Natural killer cell treated with Interleukin-12 subunit alpha and Interleukin-12 subunit beta and Interleukin-15 and Interleukin-18, amount 100 ng/mL, for 72 hours (primary cell): ENCODE results near the gene DNASE2. TPM values are rescaled to one million over a fixed set of nuclear protein-coding genes. Genes with fewer than 3 reads are reported as not detected.
A peak's percentile ranks its signal among the peaks of the same experiment; 100 is the strongest.
"Not testable (repeated sequence)": the region's sequence is repeated elsewhere in the genome, so short reads cannot be mapped to it uniquely, and the experiment has no call there.

Source experiments
- ATAC-seq, 2 donors: fragments of 150-1000 bp; cut with Tn5 transposase in 1 of 2; sonication (Bioruptor Pico), chemical (Tn5 transposase) in 1 of 2; 2 replicates each; pipeline ENCODE4 v1.10.0; 2021
- DNase-seq: peaks from one replicate; pipeline ENCODE4 v3.0.0; 2022; ENCODE audit warnings: low spot score
- H3K27ac Mint-ChIP-seq, 2 donors: 1 replicate in 1 of 2; 2 replicates in 1 of 2; pipeline ENCODE4 v1.8.0; 2022; ENCODE audit warnings: mixed read lengths in 2 of 2, mild to moderate bottlenecking in 1 of 2, moderate library complexity in 1 of 2
- H3K27me3 Mint-ChIP-seq, 2 donors: 1 replicate in 1 of 2; 2 replicates in 1 of 2; pipeline ENCODE4 v1.8.0; 2022; ENCODE audit warnings: mixed read lengths in 2 of 2
- H3K36me3 Mint-ChIP-seq: one replicate; pipeline ENCODE4 v1.8.0; 2022; ENCODE audit warnings: mixed read lengths
- H3K4me1 Mint-ChIP-seq, 2 donors: 1 replicate in 1 of 2; 2 replicates in 1 of 2; pipeline ENCODE4 v1.8.0; 2022; ENCODE audit warnings: low read depth in 2 of 2, mixed read lengths in 2 of 2, mild to moderate bottlenecking in 1 of 2
- H3K4me3 Mint-ChIP-seq: one replicate; pipeline ENCODE4 v1.8.0; 2022; ENCODE audit warnings: mixed read lengths
- H3K9me3 Mint-ChIP-seq: 2 replicates; pipeline ENCODE4 v1.8.0; 2022; ENCODE audit warnings: mixed read lengths
- total RNA-seq, 2 donors: library from RNA; stranded (reverse); gene quantifications; one replicate each; pipeline ENCODE4 v1.2.3, GENCODE V29; 2022

Gene DNASE2, protein sequence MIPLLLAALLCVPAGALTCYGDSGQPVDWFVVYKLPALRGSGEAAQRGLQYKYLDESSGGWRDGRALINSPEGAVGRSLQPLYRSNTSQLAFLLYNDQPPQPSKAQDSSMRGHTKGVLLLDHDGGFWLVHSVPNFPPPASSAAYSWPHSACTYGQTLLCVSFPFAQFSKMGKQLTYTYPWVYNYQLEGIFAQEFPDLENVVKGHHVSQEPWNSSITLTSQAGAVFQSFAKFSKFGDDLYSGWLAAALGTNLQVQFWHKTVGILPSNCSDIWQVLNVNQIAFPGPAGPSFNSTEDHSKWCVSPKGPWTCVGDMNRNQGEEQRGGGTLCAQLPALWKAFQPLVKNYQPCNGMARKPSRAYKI
- 10 to 100 TPM; 30.3 to 32.7 TPM for total RNA-seq

- no peaks in the 10 kb centered on the region for H3K27me3 Mint-ChIP-seq
- no peaks in the 10 kb centered on the region for H3K36me3 Mint-ChIP-seq
- H3K27ac Mint-ChIP-seq, result peak within 1 kb of the TSS; percentile 63 to 78
- H3K4me1 Mint-ChIP-seq, result peaks cover 12 to 15% of the 10 kb centered on the region in 2 donors
- DNase-seq, result peak; percentile 90
- ATAC-seq, result peak; percentile 89 to 93
- no peaks in the 10 kb centered on the region for H3K9me3 Mint-ChIP-seq
- peak within 1 kb of the TSS; percentile 83 for H3K4me3 Mint-ChIP-seq
These were observed at the start of gene DNASE2 for GRCh38 chr19:12881172-12881808. DNASE2 (minus strand) TSS chr19:12881449; CDS start chr19:12881375, 74 bp downstream.

- Mint-ChIP-seq H3K27me3 (no peaks in the 10 kb centered on the region), H3K4me3 (no peak overlapping the region), H3K27ac (no peak overlapping the region), H3K4me1 (peaks cover 22 to 28% of the 10 kb centered on the region in 2 donors), H3K9me3 (no peaks in the 10 kb centered on the region), H3K36me3 (peaks cover 21% of the 10 kb centered on the region)
- ATAC-seq, result no peak
- no peak for DNase-seq
These were observed 48.9 kb upstream of the DNASE2 start for GRCh38 chr19:12930002-12930645.

- Mint-ChIP-seq H3K4me1 (peaks cover 5 to 6% of the 10 kb centered on the region in 2 donors), H3K9me3 (no peaks in the 10 kb centered on the region), H3K27ac (no peak overlapping the region), H3K27me3 (no peaks in the 10 kb centered on the region), H3K4me3 (no peak overlapping the region), H3K36me3 (peaks cover 20% of the 10 kb centered on the region)
- no peak for DNase-seq
- no peak for ATAC-seq
These were observed 43.5 kb upstream of the DNASE2 start for GRCh38 chr19:12924621-12925310.

- H3K36me3 Mint-ChIP-seq, result peaks cover 14% of the 10 kb centered on the region
- peaks cover 10 to 16% of the 10 kb centered on the region in 2 donors for H3K4me1 Mint-ChIP-seq
- H3K27ac Mint-ChIP-seq, result no peak overlapping the region
- no peak for ATAC-seq
- H3K27me3 Mint-ChIP-seq, result no peaks in the 10 kb centered on the region
- H3K4me3 Mint-ChIP-seq, result no peak overlapping the region
- DNase-seq, result no peak
- no peaks in the 10 kb centered on the region for H3K9me3 Mint-ChIP-seq
These were observed 41.7 kb upstream of the DNASE2 start for GRCh38 chr19:12922959-12923358.

DNA sequence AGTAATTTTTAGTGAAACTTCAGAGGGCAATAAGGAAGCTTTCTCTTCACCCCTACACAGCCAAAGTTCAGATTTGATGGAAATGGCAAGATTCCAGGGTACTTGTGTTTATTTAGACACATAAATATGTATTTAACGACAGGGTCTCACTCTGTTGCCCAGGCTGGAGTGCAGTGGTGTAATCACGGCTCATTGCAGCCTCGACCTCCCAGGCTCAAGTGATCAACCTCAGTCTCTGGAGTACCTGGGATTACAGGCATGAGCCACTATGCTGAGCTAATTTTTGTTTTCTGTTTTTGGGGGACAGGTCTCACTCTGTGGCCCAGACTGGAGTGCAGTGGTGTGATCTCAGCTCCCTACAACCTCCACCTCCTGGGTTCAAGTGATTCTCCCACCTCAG lies 39.8 kb upstream of the DNASE2 start:
- H3K4me3 Mint-ChIP-seq, result no peak overlapping the region
- DNase-seq (no peak), ATAC-seq (no peak)
- H3K4me1 Mint-ChIP-seq, result peaks cover 14 to 21% of the 10 kb centered on the region in 2 donors
- no peaks in the 10 kb centered on the region for H3K27me3 Mint-ChIP-seq
- peaks cover 8% of the 10 kb centered on the region for H3K36me3 Mint-ChIP-seq
- peak overlapping the region; percentile 26 to 91 for H3K27ac Mint-ChIP-seq
- no peaks in the 10 kb centered on the region for H3K9me3 Mint-ChIP-seq

DNA sequence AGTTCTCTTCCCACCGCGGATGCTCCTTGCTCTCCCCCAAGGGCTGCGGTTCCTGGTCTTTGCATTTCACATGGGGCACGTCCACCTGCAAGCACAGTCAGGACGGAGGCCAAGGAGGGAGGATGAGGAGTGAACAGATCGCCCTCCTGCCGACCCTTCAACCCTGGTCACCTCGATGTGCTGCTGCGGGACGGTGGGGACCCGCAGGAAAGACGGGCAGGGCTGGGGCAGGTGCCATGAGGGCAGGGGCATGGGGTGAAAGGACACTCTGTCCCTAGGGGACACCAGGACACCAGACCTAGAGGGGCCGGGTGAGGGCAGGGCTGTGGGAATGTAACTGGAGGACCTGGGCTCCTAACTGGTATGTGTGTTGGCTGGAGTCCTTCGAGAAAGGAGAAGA lies 37.0 kb upstream of the DNASE2 start:
- Mint-ChIP-seq H3K27me3 (no peaks in the 10 kb centered on the region), H3K4me3 (peak overlapping the region; percentile 76), H3K36me3 (peaks cover 6% of the 10 kb centered on the region), H3K27ac (peak overlapping the region; percentile 85 to 91), H3K4me1 (peaks cover 30 to 34% of the 10 kb centered on the region in 2 donors), H3K9me3 (no peaks in the 10 kb centered on the region)
- DNase-seq (no peak), ATAC-seq (no peak)

DNA sequence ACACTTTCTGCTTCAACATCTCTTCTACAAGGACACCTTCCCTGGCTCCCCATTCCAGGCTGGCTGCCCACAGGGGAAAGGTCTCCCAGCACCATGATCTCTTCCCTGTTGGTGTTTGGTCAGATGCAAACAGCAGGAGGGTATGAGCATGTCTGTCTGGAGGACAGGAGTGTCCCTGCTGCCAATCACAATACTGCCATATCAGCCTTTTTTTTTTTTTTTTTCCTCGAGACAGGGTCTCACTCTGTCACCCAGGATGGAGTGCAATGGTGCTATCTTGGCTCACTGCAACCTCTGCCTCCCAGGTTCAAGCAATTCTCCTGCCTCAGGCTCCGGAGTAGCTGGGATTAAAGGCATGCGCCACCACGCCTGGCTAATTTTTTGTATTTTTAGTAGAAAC lies 34.6 kb upstream of the DNASE2 start:
- Mint-ChIP-seq H3K27ac (peak overlapping the region in 1 of 2 donors; percentile 47), H3K4me1 (peaks cover 30 to 37% of the 10 kb centered on the region in 2 donors), H3K4me3 (peak overlapping the region; percentile 2)
- not testable (repeated sequence) for ATAC-seq, H3K27me3 Mint-ChIP-seq, H3K9me3 Mint-ChIP-seq, DNase-seq, H3K36me3 Mint-ChIP-seq

DNA sequence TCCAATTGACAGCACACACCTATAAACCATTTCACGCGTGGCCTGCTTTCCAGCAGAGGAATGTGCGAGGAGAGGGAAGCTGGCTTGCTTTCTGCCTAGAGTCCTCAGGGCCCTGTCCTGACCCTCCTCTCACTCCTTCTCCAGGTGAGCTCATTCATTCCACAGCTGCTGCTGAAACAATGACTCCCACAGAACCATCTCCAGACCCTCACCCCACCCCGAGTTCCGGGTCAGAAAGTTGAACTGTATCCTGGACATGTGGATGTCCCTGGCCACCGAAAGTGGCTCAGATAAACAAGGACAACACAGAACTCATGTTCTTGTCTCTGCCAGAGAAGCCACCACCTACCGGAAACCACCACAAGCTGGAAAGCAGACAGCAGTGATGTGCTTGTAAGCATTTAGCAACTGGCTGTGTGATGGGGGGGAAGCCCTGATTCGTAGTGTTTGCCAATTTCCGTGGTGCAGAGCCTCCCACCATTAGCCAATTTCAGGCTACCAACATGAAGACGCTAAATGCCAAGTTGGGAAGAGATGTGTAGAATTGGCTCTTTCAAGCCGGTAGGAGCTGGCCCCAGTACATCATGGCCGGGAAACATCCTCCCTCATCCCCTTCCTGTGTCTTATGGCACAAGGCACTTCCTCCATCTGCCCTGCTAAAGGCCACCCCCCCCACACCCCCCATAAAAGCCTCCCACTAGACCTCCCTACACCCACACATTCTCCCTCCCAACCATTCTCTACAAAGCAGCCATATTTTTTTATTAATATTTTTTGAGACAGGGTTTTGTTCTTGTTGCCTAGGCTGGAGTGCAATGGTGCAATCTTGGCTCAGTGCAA lies 32.8 kb upstream of the DNASE2 start:
- Mint-ChIP-seq H3K4me3 (peak overlapping the region; percentile 54), H3K36me3 (no peaks in the 10 kb centered on the region), H3K27me3 (no peaks in the 10 kb centered on the region), H3K4me1 (peaks cover 27 to 30% of the 10 kb centered on the region in 2 donors), H3K27ac (peak overlapping the region; percentile 83 to 89), H3K9me3 (no peaks in the 10 kb centered on the region)
- ATAC-seq, result peak; percentile 75 to 81
- DNase-seq, result peak; percentile 78

DNA sequence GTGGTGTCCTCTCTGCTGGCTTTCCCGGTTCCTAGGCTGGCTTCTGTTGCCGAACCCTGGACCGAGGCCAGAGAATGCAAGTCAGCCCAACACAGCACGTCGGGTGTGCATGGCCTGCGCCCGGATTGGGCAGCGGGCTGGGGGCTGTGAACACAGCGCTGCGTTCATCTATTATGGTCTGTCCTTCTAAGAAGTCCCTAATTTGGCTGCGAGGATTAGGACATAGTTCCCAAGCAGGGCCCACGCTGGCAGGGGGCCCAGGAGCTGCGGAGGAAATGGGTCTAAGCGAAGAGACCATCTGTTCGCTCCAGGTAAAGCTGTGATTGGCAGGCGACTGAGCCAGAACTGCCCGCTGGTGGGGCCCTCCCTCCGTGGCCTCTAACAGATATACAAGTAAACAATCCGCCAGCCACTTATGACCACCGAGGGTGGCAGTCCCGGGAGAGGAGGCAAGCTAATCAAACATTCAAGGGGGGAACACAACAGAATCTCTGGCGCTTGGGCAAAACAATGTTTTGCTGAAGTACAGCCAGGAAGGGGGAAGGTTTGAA lies 31.8 kb upstream of the DNASE2 start:
- Mint-ChIP-seq H3K9me3 (no peaks in the 10 kb centered on the region), H3K4me1 (peaks cover 24 to 27% of the 10 kb centered on the region in 2 donors), H3K27me3 (no peaks in the 10 kb centered on the region), H3K4me3 (peak overlapping the region; percentile 54), H3K36me3 (no peaks in the 10 kb centered on the region), H3K27ac (peak overlapping the region; percentile 83 to 89)
- ATAC-seq (no peak), DNase-seq (no peak)

GRCh38 chr19:12912571-12912970 lies 31.3 kb upstream of the DNASE2 start:
- Mint-ChIP-seq H3K4me1 (peaks cover 24 to 27% of the 10 kb centered on the region in 2 donors), H3K27ac (no peak overlapping the region), H3K36me3 (no peaks in the 10 kb centered on the region), H3K4me3 (no peak overlapping the region), H3K27me3 (no peaks in the 10 kb centered on the region), H3K9me3 (no peaks in the 10 kb centered on the region)
- DNase-seq, result no peak
- ATAC-seq, result no peak

DNA sequence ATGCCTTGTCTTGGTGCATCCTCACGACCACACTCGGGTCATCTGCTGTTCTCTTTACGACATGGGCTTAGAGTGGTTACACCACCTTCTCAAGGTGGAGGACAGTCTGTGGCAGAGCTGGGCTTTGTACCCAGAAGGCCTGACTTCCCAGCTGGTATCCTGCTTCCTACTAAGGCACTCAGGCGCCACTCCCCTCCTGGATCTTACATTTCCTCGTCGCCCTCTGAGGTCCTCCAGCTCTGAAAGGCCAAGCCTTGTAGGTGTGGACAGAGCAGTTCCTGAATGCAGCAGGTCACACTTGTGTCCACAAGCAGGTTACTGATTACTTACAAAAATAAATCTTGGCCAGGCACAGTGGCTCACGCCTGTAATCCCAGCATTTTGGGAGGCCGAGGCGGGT lies 25.9 kb upstream of the DNASE2 start:
- H3K4me1 Mint-ChIP-seq, result peaks cover 4 to 7% of the 10 kb centered on the region in 2 donors
- ATAC-seq (no peak), DNase-seq (no peak)
- no peaks in the 10 kb centered on the region for H3K9me3 Mint-ChIP-seq
- no peaks in the 10 kb centered on the region for H3K27me3 Mint-ChIP-seq
- H3K27ac Mint-ChIP-seq, result no peak overlapping the region
- H3K36me3 Mint-ChIP-seq, result no peaks in the 10 kb centered on the region
- no peak overlapping the region for H3K4me3 Mint-ChIP-seq

- peak; percentile 93 to 97 for ATAC-seq
- H3K4me3 Mint-ChIP-seq, result peak overlapping the region; percentile 75
- peaks cover 9 to 18% of the 10 kb centered on the region in 2 donors for H3K4me1 Mint-ChIP-seq
- peak; percentile 75 for DNase-seq
- no peaks in the 10 kb centered on the region for H3K9me3 Mint-ChIP-seq
- H3K36me3 Mint-ChIP-seq, result peaks cover 7% of the 10 kb centered on the region
- peak overlapping the region; percentile 67 to 73 for H3K27ac Mint-ChIP-seq
- H3K27me3 Mint-ChIP-seq, result no peaks in the 10 kb centered on the region
These were observed 18.8 kb upstream of the DNASE2 start for GRCh38 chr19:12899891-12900518.
